Breast epithelium (tissue), 4 donors: Measurements from ENCODE around the gene PGLYRP4. TPM values are rescaled to one million over a fixed set of nuclear protein-coding genes. Genes with fewer than 3 reads are reported as not detected.

Experiments used
- DNase-seq, 2 donors: peaks; one replicate each; pipeline ENCODE4 v3.0.0-alpha.2; 2019; ENCODE audit warnings: low spot score in 2 of 2
- H3K27ac ChIP-seq, 2 donors: fragments of 200-600 bp; sonication (generic) in 1 of 2; one replicate each; pipeline ENCODE4 v1.5.1; 2016 to 2019; ENCODE audit warnings: mild to moderate bottlenecking in 1 of 2
- H3K27me3 ChIP-seq, 2 donors: fragments of 200-600 bp; sonication (generic) in 1 of 2; one replicate each; pipeline versions ENCODE4 v1.5.1 to v1.6.0; 2017 to 2019; ENCODE audit warnings: control low read depth in 1 of 2, mild to moderate bottlenecking in 1 of 2
- H3K36me3 ChIP-seq: fragments of 200-600 bp; one replicate; pipeline ENCODE4 v1.5.1; 2019
- H3K4me1 ChIP-seq, 2 donors: fragments of 200-600 bp; sonication (generic); one replicate each; pipeline ENCODE4 v1.5.1; 2016 to 2019; ENCODE audit warnings: control low read depth in 1 of 2
- H3K4me3 ChIP-seq, 3 donors: fragments of 200-600 bp; sonication (generic); 1 replicate in 2 of 3; 2 replicates in 1 of 3; pipeline ENCODE4 v1.5.1; 2016 to 2019; ENCODE audit warnings: mild to moderate bottlenecking in 3 of 3, moderate library complexity in 2 of 3
- H3K9me3 ChIP-seq, 2 donors: fragments of 200-600 bp; sonication (generic) in 1 of 2; one replicate each; pipeline ENCODE4 v1.5.1; 2016 to 2019; ENCODE audit warnings: control low read depth in 1 of 2
- POLR2A ChIP-seq: fragments of 450-650 bp; IDR thresholded peaks from one replicate; pipeline ENCODE4 v1.6.1; 2016; ENCODE audit warnings: antibody characterized with exemption, mild to moderate bottlenecking, moderate library complexity
- POLR2AphosphoS5 ChIP-seq, 3 donors: sonication (generic); formaldehyde crosslinking; IDR thresholded peaks; one replicate each; pipeline ENCODE4 v1.6.1; 2017; ENCODE audit warnings: antibody characterized with exemption in 3 of 3
- intact Hi-C: fragments of 100-400 bp; cut with DNase I; formaldehyde crosslinking; loops from one replicate; pipeline ENCODE4 v1.15.1; 2023; ENCODE audit warnings: low total_unique reads
- total RNA-seq, 3 donors: library from RNA; depleted of rRNA; stranded (reverse); fragments of >200 nt; gene quantifications; one replicate each; pipeline ENCODE4 v1.1.0, GENCODE V29; 2016
- TF ChIP-seq, protein P1 (sequence below), 3 donors: fragments of 450-650 bp; IDR thresholded peaks; one replicate each; pipeline ENCODE4 v1.5.1; 2016 to 2017; ENCODE audit warnings: antibody characterized with exemption in 3 of 3, mild to moderate bottlenecking in 3 of 3, moderate library complexity in 3 of 3

PGLYRP4 gene
- total RNA-seq, 3 donors from 2014 or later, result not detected

GRCh38 chr1:153293480-153293775 is 55.2 kb downstream of the PGLYRP4 start:
- Histone ChIP-seq H3K4me1 (no peaks in the 10 kb centered on the region), H3K4me3 (no peak overlapping the region), H3K27ac (no peak overlapping the region), H3K36me3 (no peaks in the 10 kb centered on the region), H3K9me3 (no peaks in the 10 kb centered on the region), H3K27me3 (peaks cover 0 to 7% of the 10 kb centered on the region in 2 donors)
- TF ChIP-seq POLR2A (no peak), POLR2AphosphoS5 (IDR thresholded peaks at IDR 0.05) (no peak)
- TF ChIP-seq, protein P1, sequence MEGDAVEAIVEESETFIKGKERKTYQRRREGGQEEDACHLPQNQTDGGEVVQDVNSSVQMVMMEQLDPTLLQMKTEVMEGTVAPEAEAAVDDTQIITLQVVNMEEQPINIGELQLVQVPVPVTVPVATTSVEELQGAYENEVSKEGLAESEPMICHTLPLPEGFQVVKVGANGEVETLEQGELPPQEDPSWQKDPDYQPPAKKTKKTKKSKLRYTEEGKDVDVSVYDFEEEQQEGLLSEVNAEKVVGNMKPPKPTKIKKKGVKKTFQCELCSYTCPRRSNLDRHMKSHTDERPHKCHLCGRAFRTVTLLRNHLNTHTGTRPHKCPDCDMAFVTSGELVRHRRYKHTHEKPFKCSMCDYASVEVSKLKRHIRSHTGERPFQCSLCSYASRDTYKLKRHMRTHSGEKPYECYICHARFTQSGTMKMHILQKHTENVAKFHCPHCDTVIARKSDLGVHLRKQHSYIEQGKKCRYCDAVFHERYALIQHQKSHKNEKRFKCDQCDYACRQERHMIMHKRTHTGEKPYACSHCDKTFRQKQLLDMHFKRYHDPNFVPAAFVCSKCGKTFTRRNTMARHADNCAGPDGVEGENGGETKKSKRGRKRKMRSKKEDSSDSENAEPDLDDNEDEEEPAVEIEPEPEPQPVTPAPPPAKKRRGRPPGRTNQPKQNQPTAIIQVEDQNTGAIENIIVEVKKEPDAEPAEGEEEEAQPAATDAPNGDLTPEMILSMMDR (IDR thresholded peaks at IDR 0.05), result no peak
- intact Hi-C loops, result no loop called here
- no peak for DNase-seq

GRCh38 chr1:153292740-153293479 is 55.7 kb downstream of the PGLYRP4 start:
- TF ChIP-seq POLR2A (no peak), POLR2AphosphoS5 (IDR thresholded peaks at IDR 0.05) (no peak)
- TF ChIP-seq, protein P1 (IDR thresholded peaks at IDR 0.05), result no peak
- intact Hi-C loops, result no loop called here
- no peak overlapping the region for H3K4me3 ChIP-seq
- H3K4me1 ChIP-seq, result no peaks in the 10 kb centered on the region
- no peak overlapping the region for H3K27ac ChIP-seq
- H3K36me3 ChIP-seq, result no peaks in the 10 kb centered on the region
- no peak for DNase-seq
- H3K9me3 ChIP-seq, result no peaks in the 10 kb centered on the region
- peaks cover 0 to 7% of the 10 kb centered on the region in 2 donors for H3K27me3 ChIP-seq

DNA sequence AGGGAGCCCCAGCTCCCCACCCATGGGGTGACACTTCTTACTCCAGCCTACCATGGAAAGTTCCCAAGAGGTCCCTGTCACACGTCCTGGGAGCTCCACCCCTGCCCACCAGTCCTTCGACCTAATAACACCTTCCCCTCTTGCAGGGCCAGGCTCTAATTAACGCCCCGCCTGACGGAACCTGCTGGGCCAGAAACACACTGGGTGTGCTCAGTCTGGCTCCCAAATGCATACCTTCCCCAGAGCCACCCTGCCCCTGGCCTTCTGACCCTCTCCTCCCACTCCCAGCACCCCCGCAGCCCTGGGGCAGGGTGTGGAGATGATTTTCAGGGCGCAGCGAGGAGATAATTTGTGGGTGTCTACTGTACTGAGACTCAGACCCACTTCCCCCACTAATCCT is 56.5 kb downstream of the PGLYRP4 start:
- DNase-seq, result no peak
- TF ChIP-seq, protein P1 (IDR thresholded peaks at IDR 0.05), result no peak
- TF ChIP-seq POLR2AphosphoS5 (IDR thresholded peaks at IDR 0.05) (no peak), POLR2A (no peak)
- Histone ChIP-seq H3K9me3 (no peaks in the 10 kb centered on the region), H3K4me1 (no peaks in the 10 kb centered on the region), H3K27me3 (peaks cover 0 to 7% of the 10 kb centered on the region in 2 donors), H3K27ac (no peak overlapping the region), H3K4me3 (no peak overlapping the region), H3K36me3 (no peaks in the 10 kb centered on the region)
- intact Hi-C loops, result no loop called here

DNA sequence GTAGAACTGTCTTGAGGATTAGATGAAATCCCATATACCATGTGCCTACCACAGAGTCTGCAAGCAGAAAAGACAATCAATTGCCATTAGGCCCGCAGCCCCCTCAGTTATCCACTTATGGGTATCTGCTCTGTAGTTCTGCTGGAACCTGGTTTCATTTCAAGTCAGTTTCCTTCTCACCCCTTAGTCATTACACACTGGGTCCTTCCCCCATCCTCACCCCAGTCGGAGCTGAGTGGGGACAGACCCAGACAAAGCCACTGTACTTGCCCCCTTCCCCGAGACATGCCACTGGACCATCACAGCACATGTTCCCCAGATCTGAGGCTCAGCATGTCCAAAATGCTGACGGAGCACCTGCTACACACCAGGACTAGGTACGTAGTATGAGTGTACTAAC is 57.1 kb downstream of the PGLYRP4 start:
- TF ChIP-seq POLR2AphosphoS5 (IDR thresholded peaks at IDR 0.05), result no peak
- no peak for TF ChIP-seq POLR2A
- TF ChIP-seq, protein P1 (IDR thresholded peaks at IDR 0.05), result no peak
- Histone ChIP-seq H3K4me3 (no peak overlapping the region), H3K27ac (no peak overlapping the region), H3K4me1 (no peaks in the 10 kb centered on the region), H3K27me3 (peaks cover 0 to 7% of the 10 kb centered on the region in 2 donors), H3K36me3 (no peaks in the 10 kb centered on the region), H3K9me3 (no peaks in the 10 kb centered on the region)
- intact Hi-C loops, result no loop called here
- no peak for DNase-seq

DNA sequence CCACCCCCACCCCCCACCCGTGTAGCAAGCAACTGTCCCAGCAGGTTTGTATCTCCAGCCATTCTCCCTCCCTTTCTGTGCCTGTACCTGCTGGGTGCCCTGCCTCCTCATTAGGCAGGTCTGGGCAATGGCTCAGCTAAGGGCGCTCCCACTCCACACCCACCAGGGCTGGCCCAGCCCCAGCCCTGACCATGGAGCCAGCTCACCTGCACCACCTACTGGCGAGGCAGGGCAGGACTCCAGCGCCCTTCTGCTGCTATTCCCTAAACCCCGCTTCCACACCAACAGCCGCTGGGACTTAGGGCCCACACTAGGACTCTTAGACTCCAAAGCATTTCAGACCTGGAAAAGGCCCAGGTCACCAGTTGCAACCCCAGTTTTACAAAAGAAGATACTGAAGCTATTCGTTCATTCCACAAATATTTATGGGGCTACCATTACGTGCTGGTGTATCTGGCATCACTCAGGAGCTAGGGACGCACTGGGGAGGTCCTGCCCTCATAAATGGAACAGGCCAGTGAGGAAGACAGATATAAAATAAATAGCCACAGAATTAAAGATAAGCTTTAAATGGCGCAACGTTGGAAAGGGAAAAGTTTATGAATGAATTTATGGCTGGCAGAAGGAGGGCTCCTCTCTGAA is 59.9 kb downstream of the PGLYRP4 start:
- Histone ChIP-seq H3K27ac (no peak overlapping the region), H3K27me3 (peaks cover 0 to 7% of the 10 kb centered on the region in 2 donors), H3K4me1 (no peaks in the 10 kb centered on the region), H3K9me3 (no peaks in the 10 kb centered on the region), H3K36me3 (no peaks in the 10 kb centered on the region), H3K4me3 (no peak overlapping the region)
- no peak for DNase-seq
- intact Hi-C loops, result no loop called here
- TF ChIP-seq POLR2A (no peak), POLR2AphosphoS5 (IDR thresholded peaks at IDR 0.05) (no peak)
- TF ChIP-seq, protein P1 (IDR thresholded peaks at IDR 0.05), result no peak
